GM23338 (cell line): Measurements from ENCODE around the gene BCL2L12. TPM values are rescaled to one million over a fixed set of nuclear protein-coding genes. Genes with fewer than 3 reads are reported as not detected.

Source experiments
- ATAC-seq: fragments of 200-7000 bp; cut with Tn5 transposase; 3 replicates; pipeline ENCODE4 v1.9.1; 2020
- DNase-seq: peaks from one replicate; pipeline ENCODE4 v3.0.0-alpha.2; 2015; ENCODE audit warnings: low spot score
- H2AFZ ChIP-seq: fragments of 200-600 bp; sonication (generic); 2 replicates; pipeline ENCODE4 v1.8.0; 2016; ENCODE audit warnings: antibody characterized with exemption, mild to moderate bottlenecking, moderate library complexity
- H3F3A ChIP-seq: fragments of 200-600 bp; sonication (generic); replicated peaks from 2 replicates; pipeline ENCODE4 v1.8.0; 2017; ENCODE audit warnings: antibody characterized with exemption, mixed run types, low read depth
- H3K27ac ChIP-seq: fragments of 200-600 bp; sonication (generic); 2 replicates; pipeline ENCODE4 v1.6.1; 2016; ENCODE audit warnings: low read depth
- H3K27me3 ChIP-seq: fragments of 200-600 bp; sonication (generic); 2 replicates; pipeline ENCODE4 v1.8.0; 2016; ENCODE audit warnings: mild to moderate bottlenecking, mixed run types, moderate library complexity; ENCODE audit not compliant: insufficient read depth
- H3K36me3 ChIP-seq: fragments of 200-600 bp; sonication (generic); 2 replicates; pipeline ENCODE4 v1.8.0; 2016; ENCODE audit warnings: mild to moderate bottlenecking; ENCODE audit not compliant: insufficient read depth
- H3K4me1 ChIP-seq: fragments of 200-600 bp; sonication (generic); 2 replicates; pipeline ENCODE4 v1.8.0; 2016; ENCODE audit warnings: mild to moderate bottlenecking, moderate library complexity; ENCODE audit not compliant: insufficient read depth
- H3K4me2 ChIP-seq: fragments of 200-600 bp; sonication (generic); 2 replicates; pipeline ENCODE4 v1.7.1; 2017; ENCODE audit warnings: mixed run types
- H3K4me3 ChIP-seq: fragments of 200-600 bp; sonication (generic); 2 replicates; pipeline ENCODE4 v1.6.1; 2016; ENCODE audit warnings: mixed run types
- H3K79me2 ChIP-seq: fragments of 200-600 bp; sonication (generic); replicated peaks from 2 replicates; pipeline ENCODE4 v1.8.0; 2017; ENCODE audit warnings: mild to moderate bottlenecking; ENCODE audit not compliant: insufficient read depth
- H3K9me2 ChIP-seq: fragments of 200-600 bp; sonication (generic); 2 replicates; pipeline ENCODE4 v1.8.0; 2017; ENCODE audit not compliant: insufficient read depth
- H4K20me1 ChIP-seq: fragments of 200-600 bp; sonication (generic); replicated peaks from 2 replicates; pipeline ENCODE4 v1.8.0; 2017; ENCODE audit warnings: mild to moderate bottlenecking; ENCODE audit not compliant: insufficient read depth
- H3K27ac Mint-ChIP-seq: 2 replicates; pipeline ENCODE4 v1.8.0; 2020; ENCODE audit warnings: inconsistent platforms, mild to moderate bottlenecking, moderate library complexity, mixed read lengths
- H3K27me3 Mint-ChIP-seq: 3 replicates; pipeline ENCODE4 v1.8.0; 2022; ENCODE audit warnings: low read depth, mild to moderate bottlenecking, moderate library complexity, mixed read lengths, inconsistent platforms; ENCODE audit not compliant: insufficient read depth, poor library complexity
- H3K36me3 Mint-ChIP-seq: 3 replicates; pipeline ENCODE4 v1.8.0; 2021; ENCODE audit warnings: low read depth, mild to moderate bottlenecking, inconsistent platforms, moderate library complexity, mixed read lengths
- H3K4me1 Mint-ChIP-seq: 3 replicates; pipeline ENCODE4 v1.8.0; 2020; ENCODE audit warnings: mild to moderate bottlenecking, inconsistent platforms, mixed read lengths
- H3K4me3 Mint-ChIP-seq: 3 replicates; pipeline ENCODE4 v1.8.0; 2021; ENCODE audit warnings: moderate library complexity, mild to moderate bottlenecking, inconsistent platforms, mixed read lengths
- H3K9me3 Mint-ChIP-seq: 3 replicates; pipeline ENCODE4 v1.8.0; 2020; ENCODE audit warnings: moderate library complexity, mild to moderate bottlenecking, inconsistent platforms, mixed read lengths
- CREB1 ChIP-seq: fragments of 250-450 bp; sonication (Bioruptor Pico); IDR thresholded peaks from 2 replicates; pipeline ENCODE4 v1.5.0; 2020; ENCODE audit warnings: low read depth, mild to moderate bottlenecking, moderate library complexity
- EZH2 ChIP-seq: fragments of 200-600 bp; sonication (generic); IDR thresholded peaks from one replicate; pipeline ENCODE4 v1.8.0; 2017; ENCODE audit warnings: antibody characterized with exemption, mild to moderate bottlenecking, low read depth; ENCODE audit not compliant: unreplicated experiment
- EZH2phosphoT487 ChIP-seq: fragments of 200-600 bp; sonication (generic); IDR thresholded peaks from one replicate; pipeline ENCODE4 v1.8.1; 2018; ENCODE audit warnings: antibody characterized with exemption; ENCODE audit not compliant: unreplicated experiment
- JUNB ChIP-seq: IDR thresholded peaks from one replicate; pipeline ENCODE4 v1.6.1; 2016; ENCODE audit warnings: antibody characterized with exemption; ENCODE audit not compliant: unreplicated experiment
- NANOG ChIP-seq: IDR thresholded peaks from 2 replicates; pipeline ENCODE4 v1.6.1; 2016; ENCODE audit warnings: antibody characterized with exemption, borderline replicate concordance
- POLR2AphosphoS5 ChIP-seq: IDR thresholded peaks from 2 replicates; pipeline ENCODE4 v1.6.1; 2016; ENCODE audit warnings: antibody characterized with exemption, low read depth
- STAT1 ChIP-seq: IDR thresholded peaks from one replicate; pipeline ENCODE4 v1.6.1; 2016; ENCODE audit warnings: antibody characterized with exemption; ENCODE audit not compliant: unreplicated experiment
- ZNF114 ChIP-seq: fragments of 250-450 bp; sonication (Bioruptor Pico); IDR thresholded peaks from 2 replicates; pipeline ENCODE4 v1.5.0; 2020; ENCODE audit warnings: mild to moderate bottlenecking, moderate library complexity
- ZNF331 ChIP-seq: fragments of 250-450 bp; sonication (Bioruptor Pico); IDR thresholded peaks from 2 replicates; pipeline ENCODE4 v1.5.0; 2020; ENCODE audit warnings: low read depth, mild to moderate bottlenecking, moderate library complexity
- polyA plus RNA-seq: library from polyadenylated mRNA; unstranded; fragments of >200 nt; fragmentation: Nextera tagmentation; extraction: Ambion mirVana; gene quantifications from 2 replicates; pipeline ENCODE4 v1.2.1, GENCODE V29; 2016
- total RNA-seq: library from RNA; depleted of rRNA; stranded (reverse); fragments of >200 nt; shearing (Covaris generic); gene quantifications from 2 replicates; pipeline ENCODE4 v1.2.3, GENCODE V29; 2014
- TF ChIP-seq, protein P1 (sequence below): fragments of 250-450 bp; sonication (Bioruptor Pico); IDR thresholded peaks from 2 replicates; pipeline ENCODE4 v1.5.0; 2020; ENCODE audit warnings: mild to moderate bottlenecking, moderate library complexity
- TF ChIP-seq, protein P2 (sequence below), 2 experiments: fragments of 200-600 bp in 1 of 2; sonication (generic) in 1 of 2; conservative IDR thresholded peaks; 2 replicates each; pipeline versions ENCODE4 v1.5.1 to v1.6.1; 2016 to 2017; ENCODE audit warnings: antibody characterized with exemption in 2 of 2, low read depth in 2 of 2, mild to moderate bottlenecking in 2 of 2, moderate library complexity in 1 of 2
- TF ChIP-seq, protein P3 (sequence below): IDR thresholded peaks from one replicate; pipeline ENCODE4 v1.6.1; 2018; ENCODE audit warnings: antibody characterized with exemption; ENCODE audit not compliant: unreplicated experiment

The BCL2L12 gene
- total and polyA plus RNA-seq, 2 experiments from 2014 or later, result 61.3 to 102 TPM

DNA sequence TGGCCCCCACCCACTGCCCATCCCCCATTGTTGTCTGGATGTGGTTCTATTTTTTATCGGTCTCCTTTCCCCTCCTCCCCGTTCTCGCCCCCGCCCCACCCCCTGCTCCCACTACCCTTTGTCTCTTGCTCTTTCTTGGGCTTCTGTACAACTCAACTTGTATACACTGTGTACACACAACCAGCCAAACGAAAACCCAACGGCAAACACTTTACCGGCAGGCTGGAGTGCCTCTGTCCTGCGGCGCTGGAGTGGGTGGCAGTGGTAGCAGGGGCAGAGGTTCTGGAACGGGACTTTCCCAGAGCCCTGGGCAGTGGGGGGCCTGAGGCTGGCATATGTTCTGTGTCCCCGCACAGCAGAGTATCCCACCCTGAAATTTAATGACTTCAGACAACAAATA is 39.5 kb upstream of the BCL2L12 start:
- H3K36me3 ChIP-seq, result peaks cover 7% of the 10 kb centered on the region; the same call in 1 of the 2 replicates
- no peak for TF ChIP-seq ZNF114
- TF ChIP-seq, protein P1, sequence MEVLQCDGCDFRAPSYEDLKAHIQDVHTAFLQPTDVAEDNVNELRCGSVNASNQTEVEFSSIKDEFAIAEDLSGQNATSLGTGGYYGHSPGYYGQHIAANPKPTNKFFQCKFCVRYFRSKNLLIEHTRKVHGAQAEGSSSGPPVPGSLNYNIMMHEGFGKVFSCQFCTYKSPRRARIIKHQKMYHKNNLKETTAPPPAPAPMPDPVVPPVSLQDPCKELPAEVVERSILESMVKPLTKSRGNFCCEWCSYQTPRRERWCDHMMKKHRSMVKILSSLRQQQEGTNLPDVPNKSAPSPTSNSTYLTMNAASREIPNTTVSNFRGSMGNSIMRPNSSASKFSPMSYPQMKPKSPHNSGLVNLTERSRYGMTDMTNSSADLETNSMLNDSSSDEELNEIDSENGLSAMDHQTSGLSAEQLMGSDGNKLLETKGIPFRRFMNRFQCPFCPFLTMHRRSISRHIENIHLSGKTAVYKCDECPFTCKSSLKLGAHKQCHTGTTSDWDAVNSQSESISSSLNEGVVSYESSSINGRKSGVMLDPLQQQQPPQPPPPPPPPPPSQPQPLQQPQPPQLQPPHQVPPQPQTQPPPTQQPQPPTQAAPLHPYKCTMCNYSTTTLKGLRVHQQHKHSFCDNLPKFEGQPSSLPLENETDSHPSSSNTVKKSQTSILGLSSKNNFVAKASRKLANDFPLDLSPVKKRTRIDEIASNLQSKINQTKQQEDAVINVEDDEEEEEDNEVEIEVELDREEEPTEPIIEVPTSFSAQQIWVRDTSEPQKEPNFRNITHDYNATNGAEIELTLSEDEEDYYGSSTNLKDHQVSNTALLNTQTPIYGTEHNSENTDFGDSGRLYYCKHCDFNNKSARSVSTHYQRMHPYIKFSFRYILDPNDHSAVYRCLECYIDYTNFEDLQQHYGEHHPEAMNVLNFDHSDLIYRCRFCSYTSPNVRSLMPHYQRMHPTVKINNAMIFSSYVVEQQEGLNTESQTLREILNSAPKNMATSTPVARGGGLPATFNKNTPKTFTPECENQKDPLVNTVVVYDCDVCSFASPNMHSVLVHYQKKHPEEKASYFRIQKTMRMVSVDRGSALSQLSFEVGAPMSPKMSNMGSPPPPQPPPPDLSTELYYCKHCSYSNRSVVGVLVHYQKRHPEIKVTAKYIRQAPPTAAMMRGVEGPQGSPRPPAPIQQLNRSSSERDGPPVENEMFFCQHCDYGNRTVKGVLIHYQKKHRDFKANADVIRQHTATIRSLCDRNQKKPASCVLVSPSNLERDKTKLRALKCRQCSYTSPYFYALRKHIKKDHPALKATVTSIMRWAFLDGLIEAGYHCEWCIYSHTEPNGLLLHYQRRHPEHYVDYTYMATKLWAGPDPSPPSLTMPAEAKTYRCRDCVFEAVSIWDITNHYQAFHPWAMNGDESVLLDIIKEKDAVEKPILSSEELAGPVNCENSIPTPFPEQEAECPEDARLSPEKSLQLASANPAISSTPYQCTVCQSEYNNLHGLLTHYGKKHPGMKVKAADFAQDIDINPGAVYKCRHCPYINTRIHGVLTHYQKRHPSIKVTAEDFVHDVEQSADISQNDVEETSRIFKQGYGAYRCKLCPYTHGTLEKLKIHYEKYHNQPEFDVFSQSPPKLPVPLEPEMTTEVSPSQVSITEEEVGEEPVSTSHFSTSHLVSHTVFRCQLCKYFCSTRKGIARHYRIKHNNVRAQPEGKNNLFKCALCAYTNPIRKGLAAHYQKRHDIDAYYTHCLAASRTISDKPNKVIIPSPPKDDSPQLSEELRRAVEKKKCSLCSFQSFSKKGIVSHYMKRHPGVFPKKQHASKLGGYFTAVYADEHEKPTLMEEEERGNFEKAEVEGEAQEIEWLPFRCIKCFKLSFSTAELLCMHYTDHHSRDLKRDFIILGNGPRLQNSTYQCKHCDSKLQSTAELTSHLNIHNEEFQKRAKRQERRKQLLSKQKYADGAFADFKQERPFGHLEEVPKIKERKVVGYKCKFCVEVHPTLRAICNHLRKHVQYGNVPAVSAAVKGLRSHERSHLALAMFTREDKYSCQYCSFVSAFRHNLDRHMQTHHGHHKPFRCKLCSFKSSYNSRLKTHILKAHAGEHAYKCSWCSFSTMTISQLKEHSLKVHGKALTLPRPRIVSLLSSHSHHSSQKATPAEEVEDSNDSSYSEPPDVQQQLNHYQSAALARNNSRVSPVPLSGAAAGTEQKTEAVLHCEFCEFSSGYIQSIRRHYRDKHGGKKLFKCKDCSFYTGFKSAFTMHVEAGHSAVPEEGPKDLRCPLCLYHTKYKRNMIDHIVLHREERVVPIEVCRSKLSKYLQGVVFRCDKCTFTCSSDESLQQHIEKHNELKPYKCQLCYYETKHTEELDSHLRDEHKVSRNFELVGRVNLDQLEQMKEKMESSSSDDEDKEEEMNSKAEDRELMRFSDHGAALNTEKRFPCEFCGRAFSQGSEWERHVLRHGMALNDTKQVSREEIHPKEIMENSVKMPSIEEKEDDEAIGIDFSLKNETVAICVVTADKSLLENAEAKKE (CRISPR knock-in tag), result no peak
- no peak for TF ChIP-seq EZH2
- TF ChIP-seq POLR2AphosphoS5, result no peak
- TF ChIP-seq STAT1, result no peak
- no peak for TF ChIP-seq EZH2phosphoT487
- TF ChIP-seq, protein P2, sequence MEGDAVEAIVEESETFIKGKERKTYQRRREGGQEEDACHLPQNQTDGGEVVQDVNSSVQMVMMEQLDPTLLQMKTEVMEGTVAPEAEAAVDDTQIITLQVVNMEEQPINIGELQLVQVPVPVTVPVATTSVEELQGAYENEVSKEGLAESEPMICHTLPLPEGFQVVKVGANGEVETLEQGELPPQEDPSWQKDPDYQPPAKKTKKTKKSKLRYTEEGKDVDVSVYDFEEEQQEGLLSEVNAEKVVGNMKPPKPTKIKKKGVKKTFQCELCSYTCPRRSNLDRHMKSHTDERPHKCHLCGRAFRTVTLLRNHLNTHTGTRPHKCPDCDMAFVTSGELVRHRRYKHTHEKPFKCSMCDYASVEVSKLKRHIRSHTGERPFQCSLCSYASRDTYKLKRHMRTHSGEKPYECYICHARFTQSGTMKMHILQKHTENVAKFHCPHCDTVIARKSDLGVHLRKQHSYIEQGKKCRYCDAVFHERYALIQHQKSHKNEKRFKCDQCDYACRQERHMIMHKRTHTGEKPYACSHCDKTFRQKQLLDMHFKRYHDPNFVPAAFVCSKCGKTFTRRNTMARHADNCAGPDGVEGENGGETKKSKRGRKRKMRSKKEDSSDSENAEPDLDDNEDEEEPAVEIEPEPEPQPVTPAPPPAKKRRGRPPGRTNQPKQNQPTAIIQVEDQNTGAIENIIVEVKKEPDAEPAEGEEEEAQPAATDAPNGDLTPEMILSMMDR (conservative IDR thresholded peaks at IDR 0.05; ENCODE audit: low read depth in 2 of 2), result no peak
- no peak for TF ChIP-seq ZNF331 (CRISPR knock-in tag)
- no peak for TF ChIP-seq CREB1
- TF ChIP-seq NANOG, result no peak
- no peak for TF ChIP-seq JUNB
- TF ChIP-seq, protein P3, sequence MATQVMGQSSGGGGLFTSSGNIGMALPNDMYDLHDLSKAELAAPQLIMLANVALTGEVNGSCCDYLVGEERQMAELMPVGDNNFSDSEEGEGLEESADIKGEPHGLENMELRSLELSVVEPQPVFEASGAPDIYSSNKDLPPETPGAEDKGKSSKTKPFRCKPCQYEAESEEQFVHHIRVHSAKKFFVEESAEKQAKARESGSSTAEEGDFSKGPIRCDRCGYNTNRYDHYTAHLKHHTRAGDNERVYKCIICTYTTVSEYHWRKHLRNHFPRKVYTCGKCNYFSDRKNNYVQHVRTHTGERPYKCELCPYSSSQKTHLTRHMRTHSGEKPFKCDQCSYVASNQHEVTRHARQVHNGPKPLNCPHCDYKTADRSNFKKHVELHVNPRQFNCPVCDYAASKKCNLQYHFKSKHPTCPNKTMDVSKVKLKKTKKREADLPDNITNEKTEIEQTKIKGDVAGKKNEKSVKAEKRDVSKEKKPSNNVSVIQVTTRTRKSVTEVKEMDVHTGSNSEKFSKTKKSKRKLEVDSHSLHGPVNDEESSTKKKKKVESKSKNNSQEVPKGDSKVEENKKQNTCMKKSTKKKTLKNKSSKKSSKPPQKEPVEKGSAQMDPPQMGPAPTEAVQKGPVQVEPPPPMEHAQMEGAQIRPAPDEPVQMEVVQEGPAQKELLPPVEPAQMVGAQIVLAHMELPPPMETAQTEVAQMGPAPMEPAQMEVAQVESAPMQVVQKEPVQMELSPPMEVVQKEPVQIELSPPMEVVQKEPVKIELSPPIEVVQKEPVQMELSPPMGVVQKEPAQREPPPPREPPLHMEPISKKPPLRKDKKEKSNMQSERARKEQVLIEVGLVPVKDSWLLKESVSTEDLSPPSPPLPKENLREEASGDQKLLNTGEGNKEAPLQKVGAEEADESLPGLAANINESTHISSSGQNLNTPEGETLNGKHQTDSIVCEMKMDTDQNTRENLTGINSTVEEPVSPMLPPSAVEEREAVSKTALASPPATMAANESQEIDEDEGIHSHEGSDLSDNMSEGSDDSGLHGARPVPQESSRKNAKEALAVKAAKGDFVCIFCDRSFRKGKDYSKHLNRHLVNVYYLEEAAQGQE, result no peak

More for the DNA sequence above, 39.5 kb upstream of the BCL2L12 start:
- ATAC-seq (no peak), DNase-seq (no peak)
- peaks cover 6% of the 10 kb centered on the region for H3K79me2 ChIP-seq
- peaks cover 21% of the 10 kb centered on the region for H4K20me1 ChIP-seq
- H3K4me3 ChIP-seq, result no peak overlapping the region
- H3K27ac Mint-ChIP-seq, result no peak overlapping the region
- H3K4me3 Mint-ChIP-seq, result no peak overlapping the region
- H3K4me2 ChIP-seq, result no peak overlapping the region
- H3K9me2 ChIP-seq, result no peaks in the 10 kb centered on the region
- H3K27ac ChIP-seq, result no peak overlapping the region
- peaks cover 18% of the 10 kb centered on the region for H3K27me3 Mint-ChIP-seq
- no peaks in the 10 kb centered on the region for H3K27me3 ChIP-seq
- H3K9me3 Mint-ChIP-seq, result no peaks in the 10 kb centered on the region
- H3F3A ChIP-seq, result peaks cover 29% of the 10 kb centered on the region
- H2AFZ ChIP-seq, result no peak overlapping the region
- H3K4me1 Mint-ChIP-seq, result peaks cover 7% of the 10 kb centered on the region
- peaks cover 5% of the 10 kb centered on the region; the same call in 1 of the 2 replicates for H3K4me1 ChIP-seq
- H3K36me3 Mint-ChIP-seq, result peaks cover 52% of the 10 kb centered on the region
